Measurements from ENCODE around the gene RBMS3. TPM values are rescaled to one million over a fixed set of nuclear protein-coding genes. Genes with fewer than 3 reads are reported as not detected.

The RBMS3 gene
- total and polyA plus RNA-seq, 2 of the 8 experiments (the other 6 are each of a cell fraction or from before 2014, with no cell fraction given): 3.7 to 6.9 TPM

GRCh38 chr3:29611252-29611651 lies 330.4 kb downstream of the RBMS3 start:
- H3K4me1 ChIP-seq (replicated peaks in 1 of 4; ENCODE audit: control insufficient read depth in 3 of 4, insufficient read depth in 4 of 4, low read length in 3 of 4): no peaks in the 10 kb centered on the region
- H3K4me2 ChIP-seq (ENCODE audit: insufficient read depth in 1 of 2, low read depth in 2 of 2, low read length in 2 of 2): no peak overlapping the region
- DNase-seq (ENCODE audit: low read depth in 1 of 2, low spot score in 2 of 2): no peak
- no peak overlapping the region for H2BK120ac ChIP-seq (replicated peaks; ENCODE audit: low read depth, low read length)
- H3K27ac ChIP-seq (ENCODE audit: low read depth, low read length): no peak overlapping the region
- no peaks in the 10 kb centered on the region for H3K79me1 ChIP-seq (ENCODE audit: low read depth, low read length)
- H3K36me3 ChIP-seq (ENCODE audit: control insufficient read depth in 2 of 4, insufficient read depth in 4 of 4, low read length in 3 of 4): no peaks in the 10 kb centered on the region
- no peak overlapping the region for H4K8ac ChIP-seq (ENCODE audit: extremely low read depth, insufficient read depth, low read length)
- H3K79me2 ChIP-seq (ENCODE audit: control insufficient read depth in 1 of 2, insufficient read depth in 2 of 2, low read length in 2 of 2): no peaks in the 10 kb centered on the region
- no peak overlapping the region for H2AFZ ChIP-seq (ENCODE audit: low read length)
- H2BK5ac ChIP-seq (ENCODE audit: low read depth, low read length): no peak overlapping the region
- H2BK15ac ChIP-seq (ENCODE audit: low read length): no peak overlapping the region
- no peaks in the 10 kb centered on the region for H3K9me3 ChIP-seq (ENCODE audit: insufficient read depth in 2 of 2, low read depth in 1 of 2, low read length in 1 of 2)
- H3K9ac ChIP-seq (replicated peaks in 1 of 4; ENCODE audit: extremely low read depth in 1 of 4, low read depth in 3 of 4, low read length in 3 of 4): no peak overlapping the region
- H3K23me2 ChIP-seq (ENCODE audit: low read depth, low read length): no peaks in the 10 kb centered on the region
- H4K20me1 ChIP-seq (replicated peaks in 1 of 2; ENCODE audit: control insufficient read depth in 1 of 2, insufficient read depth in 2 of 2, low read length in 2 of 2): no peaks in the 10 kb centered on the region
- H3K14ac ChIP-seq (ENCODE audit: insufficient read length): no peak overlapping the region
- no peak overlapping the region for H4K91ac ChIP-seq (replicated peaks; ENCODE audit: insufficient read length, low read length)
- no peak overlapping the region for H2BK20ac ChIP-seq (ENCODE audit: low read length)
- ChIA-PET POLR2A (ENCODE audit: partially characterized antibody) (no interaction called here), CTCF (ENCODE audit: partially characterized antibody) (no interaction called here)
- no peaks in the 10 kb centered on the region for H3K27me3 ChIP-seq (replicated peaks in 1 of 4; ENCODE audit: control insufficient read depth in 3 of 4, extremely low read depth in 1 of 4, insufficient read depth in 3 of 4, low read length in 3 of 4)
- no peak overlapping the region for H3K56ac ChIP-seq (replicated peaks; ENCODE audit: insufficient read length, low read depth, low read length)
- H2AK5ac ChIP-seq (ENCODE audit: low read depth, low read length): no peak overlapping the region
- H4K5ac ChIP-seq (ENCODE audit: insufficient read length, low read depth, low read length): no peak overlapping the region
- WGBS, 2 experiments (ENCODE audit: extremely low coverage in 1 of 2, insufficient coverage in 1 of 2, insufficient read length in 1 of 2, insufficient replicate concordance in 2 of 2, low coverage in 1 of 2, low lambda C conversion rate in 2 of 2, missing lambda C conversion rate in 1 of 2): 92% methylated on average over 4 of the region's 4 CpGs; no CpG with 5 or more reads in 1 of the 2 experiments
- H3K23ac ChIP-seq (ENCODE audit: insufficient read length): no peak overlapping the region
- H2BK12ac ChIP-seq (ENCODE audit: low read depth, low read length): no peak overlapping the region
- FAIRE-seq: no peak
- no peak overlapping the region for H3K4me3 ChIP-seq (ENCODE audit: extremely low read depth in 1 of 4, insufficient read depth in 2 of 4, low read depth in 3 of 4, low read length in 4 of 4)
- no peak overlapping the region for H3K4ac ChIP-seq (replicated peaks; ENCODE audit: insufficient read length, low read depth, low read length)
- H3K18ac ChIP-seq (ENCODE audit: extremely low read depth, low read length): no peak overlapping the region
- TF ChIP-seq CBX5 (IDR thresholded peaks at IDR 0.05; ENCODE audit: low read depth, low read length) (no peak), SAP30 (IDR thresholded peaks at IDR 0.05; ENCODE audit: insufficient read depth, insufficient replicate concordance, low read length) (no peak), KDM1A (IDR thresholded peaks at IDR 0.05; ENCODE audit: borderline replicate concordance, low read length) (no peak), NANOG (IDR thresholded peaks at IDR 0.05; ENCODE audit: insufficient read depth, low read depth, low read length, poor library complexity, severe bottlenecking) (no peak), EGR1 (IDR thresholded peaks at IDR 0.05; ENCODE audit: borderline replicate concordance, low read depth, low read length) (no peak), BRCA1 (IDR thresholded peaks at IDR 0.05; ENCODE audit: low read depth, low read length) (no peak), HDAC6 (IDR thresholded peaks at IDR 0.05; ENCODE audit: low read depth, low read length) (no peak), TAF7 (optimal IDR thresholded peaks at IDR 0.05; ENCODE audit: borderline replicate concordance, low read depth, low read length) (no peak), POLR2A (IDR thresholded peaks at IDR 0.05; ENCODE audit: control extremely low read depth in 1 of 2, low read depth in 2 of 2, low read length in 2 of 2) (no peak), SIRT6 (IDR thresholded peaks at IDR 0.05; ENCODE audit: low read length) (no peak), ASH2L (IDR thresholded peaks at IDR 0.05; ENCODE audit: low read length) (no peak), PHF8 (conservative IDR thresholded peaks at IDR 0.05; ENCODE audit: low read depth, low read length) (no peak), SIN3A (conservative IDR thresholded peaks at IDR 0.05 in 1 of 2, IDR thresholded peaks at IDR 0.05 in 1 of 2; ENCODE audit: low read depth in 1 of 2, low read length in 2 of 2) (no peak)
